ENCODE data around the gene CCDC93.

- no peak for TF ChIP-seq CTCF (conservative IDR thresholded peaks at IDR 0.05)
- no peak for TF ChIP-seq ZFX (IDR thresholded peaks at IDR 0.05)
These were observed 38.0 kb upstream of the CCDC93 start for GRCh38 chr2:118051826-118052358.

Measured in C4-2B (cell line).